Ascending aorta (tissue), 2 donors: Measurements from ENCODE around the gene MCM7. TPM values are rescaled to one million over a fixed set of nuclear protein-coding genes. Genes with fewer than 3 reads are reported as not detected.

ENCODE experiments used
- DNase-seq, 2 donors: peaks; one replicate each; pipeline ENCODE4 v3.0.0-alpha.2; 2019; ENCODE audit warnings: low spot score in 2 of 2
- H3K27ac ChIP-seq, 2 donors: fragments of 200-600 bp; sonication (generic); one replicate each; pipeline ENCODE4 v1.5.1; 2016 to 2017; ENCODE audit warnings: mild to moderate bottlenecking in 1 of 2
- H3K27me3 ChIP-seq: fragments of 200-600 bp; sonication (generic); one replicate; pipeline ENCODE4 v1.5.1; 2017
- H3K36me3 ChIP-seq, 2 donors: fragments of 200-600 bp; sonication (generic); one replicate each; pipeline ENCODE4 v1.5.1; 2016
- H3K4me1 ChIP-seq, 2 donors: fragments of 200-600 bp; sonication (generic); one replicate each; pipeline ENCODE4 v1.5.1; 2016 to 2017; ENCODE audit warnings: mild to moderate bottlenecking in 1 of 2
- H3K4me3 ChIP-seq, 2 donors: fragments of 200-600 bp; sonication (generic); one replicate each; pipeline ENCODE4 v1.5.1; 2016 to 2017; ENCODE audit warnings: mild to moderate bottlenecking in 1 of 2
- H3K9me3 ChIP-seq, 2 donors: fragments of 200-600 bp; sonication (generic); one replicate each; pipeline ENCODE4 v1.5.1; 2016
- intact Hi-C: fragments of 100-400 bp; cut with DNase I; formaldehyde crosslinking; loops from one replicate; pipeline ENCODE4 v1.15.1; 2023
- total RNA-seq: library from RNA; depleted of rRNA; stranded (reverse); fragments of >200 nt; gene quantifications from one replicate; pipeline ENCODE4 v1.1.0, GENCODE V29; 2016
- TF ChIP-seq, protein P1 (sequence below), 3 experiments: fragments of 200-600 bp in 2 of 3; fragments of 450-650 bp in 1 of 3; sonication (generic) in 2 of 3; IDR thresholded peaks; one replicate each; pipeline ENCODE4 v1.5.1; 2016 to 2019; ENCODE audit warnings: antibody characterized with exemption in 3 of 3, mild to moderate bottlenecking in 1 of 3, moderate library complexity in 1 of 3

Gene MCM7
- total RNA-seq, 1 donor from 2014 or later = 52.2 TPM

DNA sequence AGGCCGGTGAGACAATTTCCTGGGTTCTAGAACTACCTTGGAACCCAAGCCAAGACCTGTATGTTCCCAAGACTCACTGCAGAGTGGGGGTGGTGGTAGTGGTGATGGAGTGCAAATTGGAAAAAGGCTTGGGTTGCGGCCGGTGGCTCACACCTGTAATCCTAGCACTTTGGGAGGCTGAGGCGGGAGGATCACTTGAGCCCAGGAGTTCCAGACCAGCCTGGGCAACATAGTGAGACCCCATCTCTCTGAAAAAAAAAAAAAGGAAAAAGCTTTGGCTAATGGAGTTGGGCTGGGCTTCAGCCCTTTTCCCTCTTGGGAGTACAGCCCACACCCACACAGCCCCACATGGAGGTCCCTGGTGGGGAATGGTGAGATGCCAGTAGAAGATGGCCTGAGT lies 4.3 kb upstream of the MCM7 start:
- H3K4me3 ChIP-seq = no peak overlapping the region
- no peaks in the 10 kb centered on the region for H3K27me3 ChIP-seq
- H3K4me1 ChIP-seq = peaks cover 0 to 3% of the 10 kb centered on the region in 2 donors
- H3K27ac ChIP-seq = no peak overlapping the region
- no peak for DNase-seq
- TF ChIP-seq, protein P1, sequence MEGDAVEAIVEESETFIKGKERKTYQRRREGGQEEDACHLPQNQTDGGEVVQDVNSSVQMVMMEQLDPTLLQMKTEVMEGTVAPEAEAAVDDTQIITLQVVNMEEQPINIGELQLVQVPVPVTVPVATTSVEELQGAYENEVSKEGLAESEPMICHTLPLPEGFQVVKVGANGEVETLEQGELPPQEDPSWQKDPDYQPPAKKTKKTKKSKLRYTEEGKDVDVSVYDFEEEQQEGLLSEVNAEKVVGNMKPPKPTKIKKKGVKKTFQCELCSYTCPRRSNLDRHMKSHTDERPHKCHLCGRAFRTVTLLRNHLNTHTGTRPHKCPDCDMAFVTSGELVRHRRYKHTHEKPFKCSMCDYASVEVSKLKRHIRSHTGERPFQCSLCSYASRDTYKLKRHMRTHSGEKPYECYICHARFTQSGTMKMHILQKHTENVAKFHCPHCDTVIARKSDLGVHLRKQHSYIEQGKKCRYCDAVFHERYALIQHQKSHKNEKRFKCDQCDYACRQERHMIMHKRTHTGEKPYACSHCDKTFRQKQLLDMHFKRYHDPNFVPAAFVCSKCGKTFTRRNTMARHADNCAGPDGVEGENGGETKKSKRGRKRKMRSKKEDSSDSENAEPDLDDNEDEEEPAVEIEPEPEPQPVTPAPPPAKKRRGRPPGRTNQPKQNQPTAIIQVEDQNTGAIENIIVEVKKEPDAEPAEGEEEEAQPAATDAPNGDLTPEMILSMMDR (IDR thresholded peaks at IDR 0.05) = no peak
- no peaks in the 10 kb centered on the region for H3K9me3 ChIP-seq
- H3K36me3 ChIP-seq = peaks cover 50 to 62% of the 10 kb centered on the region in 2 donors
- intact Hi-C loops = no loop called here

DNA sequence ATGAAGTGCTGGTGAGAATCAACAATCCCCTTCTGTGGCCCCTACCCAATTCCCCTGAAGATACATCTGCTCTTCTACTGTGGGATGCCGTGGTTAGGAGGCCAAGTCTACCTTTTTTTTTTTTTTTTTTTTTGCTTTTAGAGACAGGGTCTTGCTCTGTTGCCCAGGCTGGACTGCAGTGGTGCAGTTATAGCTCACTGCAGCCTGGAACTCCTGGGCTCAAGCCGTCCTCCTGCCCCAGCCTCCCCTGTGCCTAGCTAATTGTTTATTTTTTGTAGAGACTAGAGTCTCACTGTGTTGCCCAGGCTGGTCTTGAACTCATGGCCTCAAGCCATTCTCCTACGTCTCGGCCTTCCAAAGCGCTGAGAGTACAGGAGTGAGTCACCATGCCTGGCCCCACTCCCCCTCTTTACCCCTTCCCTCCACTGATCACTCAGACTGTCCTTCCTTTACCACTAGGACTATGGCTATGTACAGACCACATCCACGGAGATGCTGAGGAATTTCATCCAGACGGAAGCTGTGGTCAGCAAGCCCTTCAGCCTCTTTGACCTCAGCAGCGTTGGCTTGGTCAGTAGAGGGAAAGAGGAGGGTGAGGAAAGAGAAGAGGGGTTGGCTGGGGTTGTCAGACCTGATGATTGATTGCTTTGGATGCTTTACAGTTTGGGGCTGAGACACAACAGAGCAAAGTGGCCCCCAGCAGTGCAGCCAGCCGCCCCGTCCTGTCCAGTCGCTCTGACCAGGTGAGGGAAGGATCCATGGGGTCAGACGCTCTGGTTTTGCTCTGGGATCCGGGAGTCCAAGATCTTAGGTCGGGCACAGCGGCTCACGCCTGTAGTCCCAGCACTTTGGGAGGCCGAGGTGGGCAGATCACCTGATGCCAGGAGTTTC lies 2.0 kb upstream of the MCM7 start:
- peaks cover 42 to 55% of the 10 kb centered on the region in 2 donors for H3K36me3 ChIP-seq
- TF ChIP-seq, protein P1 (IDR thresholded peaks at IDR 0.05) = no peak

DNA sequence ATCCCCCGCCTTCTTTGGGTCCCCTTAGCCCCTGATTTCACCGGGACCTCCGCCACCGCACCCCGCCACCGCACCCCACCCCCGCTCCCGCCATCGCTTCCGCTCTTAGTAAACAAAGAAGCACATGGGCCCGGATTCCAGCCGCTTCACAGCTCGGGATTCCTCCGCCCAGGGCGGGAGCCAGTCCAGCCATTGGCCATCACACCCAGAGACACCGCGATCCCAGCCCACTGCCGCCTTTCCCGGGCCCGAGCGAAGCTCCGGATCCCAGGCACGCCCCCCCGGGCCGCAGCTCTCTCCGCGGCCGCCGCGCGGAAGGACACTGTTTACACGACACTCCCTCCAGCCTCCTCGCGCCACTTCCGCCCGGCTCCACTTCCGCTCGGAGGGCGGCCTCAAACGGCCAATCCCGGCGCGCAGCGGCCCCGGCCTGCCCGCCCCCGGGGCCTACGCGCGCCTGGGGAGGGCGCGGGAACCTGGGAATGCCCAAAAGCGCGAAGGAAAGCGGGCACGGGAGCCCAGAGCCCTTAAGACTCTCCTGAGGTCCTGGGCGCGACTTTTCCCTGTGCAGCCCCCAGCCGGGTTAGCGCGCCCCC lies 679 bp downstream of the MCM7 start:
- intact Hi-C loops = loop anchor here (1.0 to 2.0 kb wide), 5 partner anchors 19 to 76 kb away; partner anchors contain the start of genes CNPY4, GPC2, STAG3 and TAF6
- Histone ChIP-seq H3K27ac (peak overlapping the region; percentile 93 to 95), H3K9me3 (no peaks in the 10 kb centered on the region), H3K36me3 (peaks cover 34 to 56% of the 10 kb centered on the region in 2 donors), H3K4me1 (peaks cover 4 to 15% of the 10 kb centered on the region in 2 donors), H3K4me3 (peak overlapping the region; percentile 87), H3K27me3 (no peaks in the 10 kb centered on the region)
- TF ChIP-seq, protein P1 (IDR thresholded peaks at IDR 0.05) = no peak
- DNase-seq = peak; percentile 66 to 95

More for the DNA sequence above, 2.0 kb upstream of the MCM7 start:
- DNase-seq = no peak
- intact Hi-C loops = no loop called here
- Histone ChIP-seq H3K4me3 (no peak overlapping the region), H3K4me1 (peaks cover 4 to 15% of the 10 kb centered on the region in 2 donors), H3K9me3 (no peaks in the 10 kb centered on the region), H3K27me3 (no peaks in the 10 kb centered on the region), H3K27ac (no peak overlapping the region)

DNA sequence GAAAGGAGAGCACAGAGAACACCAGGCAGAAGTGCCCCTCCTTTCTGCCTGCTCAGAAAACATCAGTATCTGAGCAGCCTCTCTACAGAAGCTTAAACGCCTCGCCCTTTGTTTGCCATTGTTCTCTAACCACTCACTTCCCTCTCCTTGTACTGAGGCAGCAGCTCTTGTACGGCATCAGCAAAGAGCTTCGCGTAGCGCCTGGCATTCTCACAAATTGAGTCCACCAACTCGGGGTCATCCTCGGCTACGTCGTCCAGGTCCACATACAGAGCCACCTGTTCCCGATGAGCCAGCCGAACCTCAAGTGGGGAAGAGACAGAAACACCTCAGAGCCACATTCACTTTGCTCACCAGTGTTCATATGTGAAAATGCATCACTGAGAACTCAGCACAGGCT lies 1.7 kb downstream of the MCM7 start:
- peak overlapping the region; percentile 93 to 95 for H3K27ac ChIP-seq

GRCh38 chr7:100098913-100099312 lies 2.3 kb downstream of the MCM7 start:
- Histone ChIP-seq H3K4me1 (peaks cover 4 to 15% of the 10 kb centered on the region in 2 donors), H3K27ac (no peak overlapping the region), H3K4me3 (no peak overlapping the region), H3K27me3 (no peaks in the 10 kb centered on the region), H3K9me3 (no peaks in the 10 kb centered on the region), H3K36me3 (peaks cover 46 to 56% of the 10 kb centered on the region in 2 donors)
- intact Hi-C loops = no loop called here
- TF ChIP-seq, protein P1 (IDR thresholded peaks at IDR 0.05) = no peak
- no peak for DNase-seq

More for the DNA sequence above, 1.7 kb downstream of the MCM7 start:
- Histone ChIP-seq H3K4me1 (peaks cover 4 to 15% of the 10 kb centered on the region in 2 donors), H3K36me3 (peaks cover 40 to 56% of the 10 kb centered on the region in 2 donors), H3K4me3 (peak overlapping the region; percentile 87), H3K9me3 (no peaks in the 10 kb centered on the region), H3K27me3 (no peaks in the 10 kb centered on the region)
- DNase-seq = no peak
- intact Hi-C loops = no loop called here
- TF ChIP-seq, protein P1 (IDR thresholded peaks at IDR 0.05) = no peak
